Fibroblast of skin of abdomen (primary cell): ENCODE data around the gene SLC6A16. TPM values are rescaled to one million over a fixed set of nuclear protein-coding genes. Genes with fewer than 3 reads are reported as not detected.
"Not testable (repeated sequence)": the region's sequence is repeated elsewhere in the genome, so short reads cannot be mapped to it uniquely, and the experiment has no call there.

Source experiments
- DNase-seq: peaks from one replicate; pipeline ENCODE4 v3.0.0-alpha.2; 2013
- polyA plus RNA-seq, 2 experiments: library from polyadenylated mRNA; unstranded; fragments of 120-200 nt; gene quantifications; one replicate each; pipeline ENCODE4 v1.2.1, GENCODE V29; 2013; ENCODE audit not compliant: insufficient read length in 2 of 2

Gene SLC6A16
- polyA plus RNA-seq (2013, experiment 1 of 2; ENCODE audit: insufficient read length) = 1.2 TPM
- polyA plus RNA-seq (2013, experiment 2 of 2; ENCODE audit: insufficient read length) = 2.0 TPM

GRCh38 chr19:49324801-49325576, at the start of gene SLC6A16:
Gene SLC6A16, minus strand, starts transcription at chr19:49325191. Its CDS starts 13,844 bp downstream, at chr19:49311347.
- DNase-seq = no peak

- DNase-seq = not testable (repeated sequence)
Measured at GRCh38 chr19:49373174-49373573, 48.2 kb upstream of the SLC6A16 start.

- no peak for DNase-seq
Measured at GRCh38 chr19:49371184-49371583, 46.2 kb upstream of the SLC6A16 start.

- no peak for DNase-seq
Measured at GRCh38 chr19:49368711-49369358, 43.8 kb upstream of the SLC6A16 start.

GRCh38 chr19:49366110-49366509, 41.1 kb upstream of the SLC6A16 start:
- DNase-seq = no peak

- DNase-seq = no peak
Measured at GRCh38 chr19:49364083-49364737, 39.2 kb upstream of the SLC6A16 start.

- DNase-seq = peak; percentile 99
Measured at GRCh38 chr19:49363268-49364082, 38.5 kb upstream of the SLC6A16 start, which contains the start of gene DKKL1. Gene DKKL1, plus strand, starts transcription at chr19:49363877. Its CDS starts 122 bp downstream, at chr19:49363999.

GRCh38 chr19:49362929-49363267, 37.9 kb upstream of the SLC6A16 start:
- DNase-seq = peak; percentile 42

- peak; percentile 72 for DNase-seq
Measured at GRCh38 chr19:49362048-49362928, 37.3 kb upstream of the SLC6A16 start, which contains the start of gene TEAD2. Gene TEAD2, minus strand, starts transcription at chr19:49362416. Its CDS starts 2,341 bp downstream, at chr19:49360075.

GRCh38 chr19:49361438-49362047, 36.6 kb upstream of the SLC6A16 start:
- DNase-seq = peak; percentile 92

- no peak for DNase-seq
Measured at GRCh38 chr19:49359851-49360820, 35.1 kb upstream of the SLC6A16 start.

GRCh38 chr19:49357186-49357585, 32.2 kb upstream of the SLC6A16 start:
- DNase-seq = no peak

GRCh38 chr19:49356382-49356781, 31.4 kb upstream of the SLC6A16 start:
- DNase-seq = no peak

GRCh38 chr19:49355909-49356353, 30.9 kb upstream of the SLC6A16 start:
- DNase-seq = peak; percentile 52

- no peak for DNase-seq
Measured at GRCh38 chr19:49349567-49349966, 24.6 kb upstream of the SLC6A16 start.

GRCh38 chr19:49348305-49349189, 23.6 kb upstream of the SLC6A16 start:
- no peak for DNase-seq

- DNase-seq = peak; percentile 75
Measured at GRCh38 chr19:49347835-49348234, 22.8 kb upstream of the SLC6A16 start.

- no peak for DNase-seq
Measured at GRCh38 chr19:49347191-49347590, 22.2 kb upstream of the SLC6A16 start.
